ENCODE results near the gene PA2G4.

Gene PA2G4

GRCh38 chr12:56107242-56107641, 2.9 kb downstream of the PA2G4 start:
- peaks cover 29% of the 10 kb centered on the region for H4K20me1 ChIP-seq (ENCODE audit: insufficient read depth, low read length)
- H3K4me3 ChIP-seq (ENCODE audit: low read depth in 1 of 2, low read length in 2 of 2): no peak overlapping the region

GRCh38 chr12:56110571-56110970, 6.2 kb downstream of the PA2G4 start:
- peaks cover 84% of the 10 kb centered on the region for H3K36me3 ChIP-seq (ENCODE audit: insufficient read depth, low read length)

More at GRCh38 chr12:56107242-56107641, 2.9 kb downstream of the PA2G4 start:
- Histone ChIP-seq H3K4me2 (ENCODE audit: insufficient read depth, low read length) (peak overlapping the region; percentile 80; the same call in 1 of the 2 replicates), H3K36me3 (ENCODE audit: insufficient read depth, low read length) (peaks cover 76% of the 10 kb centered on the region), H3K27ac (ENCODE audit: low read length) (peak overlapping the region; percentile 15; the same call in 1 of the 2 replicates), H2AFZ (ENCODE audit: low read depth, low read length) (no peak overlapping the region), H3K4me1 (ENCODE audit: insufficient read depth, low read length) (peaks cover 42% of the 10 kb centered on the region), H3K9me3 (ENCODE audit: insufficient read depth, low read length, severe bottlenecking) (no peaks in the 10 kb centered on the region), H3K79me2 (ENCODE audit: insufficient read depth, low read length) (peaks cover 50% of the 10 kb centered on the region), H3K27me3 (ENCODE audit: insufficient read depth, low read length, poor library complexity) (no peaks in the 10 kb centered on the region), H3K9ac (ENCODE audit: low read depth, low read length) (no peak overlapping the region)
- no peak for ATAC-seq (ENCODE audit: insufficient read depth, low read depth)
- TF ChIP-seq, protein P1, sequence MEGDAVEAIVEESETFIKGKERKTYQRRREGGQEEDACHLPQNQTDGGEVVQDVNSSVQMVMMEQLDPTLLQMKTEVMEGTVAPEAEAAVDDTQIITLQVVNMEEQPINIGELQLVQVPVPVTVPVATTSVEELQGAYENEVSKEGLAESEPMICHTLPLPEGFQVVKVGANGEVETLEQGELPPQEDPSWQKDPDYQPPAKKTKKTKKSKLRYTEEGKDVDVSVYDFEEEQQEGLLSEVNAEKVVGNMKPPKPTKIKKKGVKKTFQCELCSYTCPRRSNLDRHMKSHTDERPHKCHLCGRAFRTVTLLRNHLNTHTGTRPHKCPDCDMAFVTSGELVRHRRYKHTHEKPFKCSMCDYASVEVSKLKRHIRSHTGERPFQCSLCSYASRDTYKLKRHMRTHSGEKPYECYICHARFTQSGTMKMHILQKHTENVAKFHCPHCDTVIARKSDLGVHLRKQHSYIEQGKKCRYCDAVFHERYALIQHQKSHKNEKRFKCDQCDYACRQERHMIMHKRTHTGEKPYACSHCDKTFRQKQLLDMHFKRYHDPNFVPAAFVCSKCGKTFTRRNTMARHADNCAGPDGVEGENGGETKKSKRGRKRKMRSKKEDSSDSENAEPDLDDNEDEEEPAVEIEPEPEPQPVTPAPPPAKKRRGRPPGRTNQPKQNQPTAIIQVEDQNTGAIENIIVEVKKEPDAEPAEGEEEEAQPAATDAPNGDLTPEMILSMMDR (IDR thresholded peaks at IDR 0.05; ENCODE audit: borderline replicate concordance, extremely low read depth, low read length, poor library complexity, severe bottlenecking): no peak
- TF ChIP-seq EZH2 (IDR thresholded peaks at IDR 0.05; ENCODE audit: borderline replicate concordance, low read depth, low read length, severe bottlenecking): no peak
- DNase-seq: no peak

GRCh38 chr12:56114084-56114483, 9.7 kb downstream of the PA2G4 start:
- Histone ChIP-seq H3K27ac (ENCODE audit: low read length) (no peak overlapping the region; the same call in 1 of the 2 replicates), H3K27me3 (ENCODE audit: insufficient read depth, low read length, poor library complexity) (no peaks in the 10 kb centered on the region), H3K4me2 (ENCODE audit: insufficient read depth, low read length) (no peak overlapping the region), H3K79me2 (ENCODE audit: insufficient read depth, low read length) (peaks cover 24% of the 10 kb centered on the region), H3K9ac (ENCODE audit: low read depth, low read length) (no peak overlapping the region), H3K9me3 (ENCODE audit: insufficient read depth, low read length, severe bottlenecking) (no peaks in the 10 kb centered on the region), H3K4me3 (ENCODE audit: low read depth in 1 of 2, low read length in 2 of 2) (no peak overlapping the region), H2AFZ (ENCODE audit: low read depth, low read length) (no peak overlapping the region), H3K36me3 (ENCODE audit: insufficient read depth, low read length) (peaks cover 60% of the 10 kb centered on the region), H4K20me1 (ENCODE audit: insufficient read depth, low read length) (0 out of 2 replicates have a peak, but pooled peaks cover 2% of the 10 kb centered on the region), H3K4me1 (ENCODE audit: insufficient read depth, low read length) (peaks cover 24% of the 10 kb centered on the region)
- ATAC-seq (ENCODE audit: insufficient read depth, low read depth) (no peak), DNase-seq (no peak)
- TF ChIP-seq, protein P1 (IDR thresholded peaks at IDR 0.05; ENCODE audit: borderline replicate concordance, extremely low read depth, low read length, poor library complexity, severe bottlenecking): no peak
- no peak for TF ChIP-seq EZH2 (IDR thresholded peaks at IDR 0.05; ENCODE audit: borderline replicate concordance, low read depth, low read length, severe bottlenecking)

More at GRCh38 chr12:56110571-56110970, 6.2 kb downstream of the PA2G4 start:
- no peak for ATAC-seq (ENCODE audit: insufficient read depth, low read depth)
- Histone ChIP-seq H3K4me2 (ENCODE audit: insufficient read depth, low read length) (no peak overlapping the region), H3K4me3 (ENCODE audit: low read depth in 1 of 2, low read length in 2 of 2) (no peak overlapping the region), H4K20me1 (ENCODE audit: insufficient read depth, low read length) (peaks cover 21% of the 10 kb centered on the region; the same call in 1 of the 2 replicates), H3K4me1 (ENCODE audit: insufficient read depth, low read length) (peaks cover 25% of the 10 kb centered on the region), H2AFZ (ENCODE audit: low read depth, low read length) (no peak overlapping the region), H3K9ac (ENCODE audit: low read depth, low read length) (no peak overlapping the region), H3K27ac (ENCODE audit: low read length) (no peak overlapping the region), H3K79me2 (ENCODE audit: insufficient read depth, low read length) (peaks cover 32% of the 10 kb centered on the region), H3K9me3 (ENCODE audit: insufficient read depth, low read length, severe bottlenecking) (no peaks in the 10 kb centered on the region), H3K27me3 (ENCODE audit: insufficient read depth, low read length, poor library complexity) (no peaks in the 10 kb centered on the region)
- no peak for DNase-seq
- TF ChIP-seq EZH2 (IDR thresholded peaks at IDR 0.05; ENCODE audit: borderline replicate concordance, low read depth, low read length, severe bottlenecking): no peak
- TF ChIP-seq, protein P1 (IDR thresholded peaks at IDR 0.05; ENCODE audit: borderline replicate concordance, extremely low read depth, low read length, poor library complexity, severe bottlenecking): no peak
